GM12892 (cell line): ENCODE results near the gene ZCWPW2.

Experiments
- DNase-seq: peaks from one replicate; pipeline ENCODE4 v3.0.0; 2011; ENCODE audit not compliant: insufficient read length
- FAIRE-seq: peaks from 2 replicates; lab custom pipeline; 2011; peaks lifted over from hg19 to GRCh38; lab: Jason Lieb, UNC
- POLR2A ChIP-seq: IDR thresholded peaks from 2 replicates; pipeline ENCODE4 v1.6.1; 2011; ENCODE audit warnings: low read depth, low read length, control low read depth
- POLR2AphosphoS5 ChIP-seq: IDR thresholded peaks from 2 replicates; pipeline ENCODE4 v1.6.1; 2011; ENCODE audit warnings: low read depth, low read length, control low read depth
- TAF1 ChIP-seq: IDR thresholded peaks from 2 replicates; pipeline ENCODE4 v1.6.1; 2011; ENCODE audit warnings: low read depth, mild to moderate bottlenecking, control low read depth, low read length, borderline replicate concordance

Gene ZCWPW2

DNA sequence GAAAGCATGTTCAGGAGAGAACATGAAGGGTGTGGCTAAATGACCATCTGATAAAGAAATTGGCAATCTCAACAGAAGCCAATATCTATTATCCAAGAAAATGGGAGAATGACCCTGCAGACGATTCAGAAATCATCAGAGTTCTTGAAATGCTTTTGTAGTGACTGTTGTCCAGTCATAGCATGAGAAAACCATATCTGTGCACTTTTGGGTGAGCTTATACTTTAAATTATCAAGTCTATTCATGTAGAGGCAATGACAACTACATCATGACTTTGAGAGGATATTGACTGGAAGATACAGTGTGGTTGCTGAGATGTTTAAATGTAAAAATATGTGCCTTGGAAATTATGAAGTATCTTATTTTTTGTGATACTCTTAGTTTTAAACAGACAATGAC is 57.7 kb downstream of the ZCWPW2 start:
- TF ChIP-seq TAF1 (no peak), POLR2AphosphoS5 (no peak), POLR2A (no peak)
- FAIRE-seq, result no peak
- DNase-seq, result no peak

DNA sequence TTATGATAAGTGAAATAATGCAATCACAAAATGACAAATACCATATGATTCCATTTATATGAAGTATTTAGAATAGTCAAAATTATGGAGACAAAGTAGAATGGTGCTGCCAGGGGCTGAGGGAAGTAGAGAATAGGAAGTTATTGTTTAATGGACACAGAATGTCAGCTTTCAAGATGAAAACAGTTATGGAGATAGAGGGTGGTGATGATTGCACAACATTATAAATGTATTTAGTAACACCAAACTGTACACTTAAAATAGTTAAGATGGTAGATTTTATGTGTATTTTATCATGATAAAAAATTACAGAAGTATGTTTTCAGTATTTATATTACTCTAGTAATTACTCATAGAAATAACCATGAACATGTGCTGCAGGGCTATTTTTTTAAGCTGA is 100.9 kb downstream of the ZCWPW2 start:
- TF ChIP-seq TAF1 (no peak), POLR2A (no peak), POLR2AphosphoS5 (no peak)
- no peak for DNase-seq
- no peak for FAIRE-seq

GRCh38 chr3:28462866-28463265 is 114.3 kb downstream of the ZCWPW2 start:
- no peak for TF ChIP-seq POLR2A
- TF ChIP-seq POLR2AphosphoS5, result no peak
- no peak for FAIRE-seq
- DNase-seq, result no peak

DNA sequence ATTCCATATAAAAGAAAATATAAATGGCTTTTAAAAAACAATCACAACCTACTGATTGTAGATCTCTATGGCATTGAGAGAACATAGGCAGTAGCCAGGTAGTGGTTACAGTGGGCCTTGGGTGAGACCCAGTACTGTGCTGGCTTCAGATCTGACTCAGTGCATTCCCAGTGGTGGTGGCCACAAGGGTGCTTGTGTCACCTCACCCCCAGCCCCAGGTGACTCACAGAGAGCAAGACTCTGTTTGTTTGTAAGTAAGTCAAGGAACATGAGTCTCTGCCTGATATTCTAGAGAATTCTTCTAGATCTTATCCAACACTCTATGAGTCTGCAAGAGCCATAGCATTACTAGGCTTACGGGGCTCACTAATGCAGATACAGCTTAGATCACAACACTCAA is 118.9 kb downstream of the ZCWPW2 start:
- DNase-seq, result no peak
- TF ChIP-seq POLR2AphosphoS5 (no peak), POLR2A (no peak), TAF1 (no peak)
- FAIRE-seq, result no peak

DNA sequence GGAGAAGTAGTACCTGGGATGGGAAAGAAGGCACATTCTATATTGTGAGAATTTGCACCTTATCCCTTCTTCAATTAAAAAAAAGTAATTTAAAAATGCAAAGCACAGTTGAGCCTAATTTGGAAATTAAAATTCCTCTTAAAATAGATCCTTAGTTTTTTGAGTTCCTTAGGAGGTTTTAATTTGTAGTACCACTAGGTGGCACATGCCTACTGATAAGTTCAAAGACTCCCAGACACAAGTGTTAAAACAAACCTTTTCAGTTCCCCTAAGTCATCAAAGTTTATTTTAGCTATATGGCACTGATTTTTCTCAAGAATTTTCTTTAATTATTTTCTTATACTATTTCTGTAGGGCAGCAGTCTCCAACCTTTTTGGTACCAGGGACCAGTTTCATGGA is 127.7 kb downstream of the ZCWPW2 start:
- TF ChIP-seq POLR2A (no peak), POLR2AphosphoS5 (no peak), TAF1 (no peak)
- DNase-seq, result peak; percentile 1
- FAIRE-seq, result no peak

GRCh38 chr3:28476764-28477163 is 128.2 kb downstream of the ZCWPW2 start:
- TF ChIP-seq POLR2AphosphoS5 (no peak), TAF1 (no peak), POLR2A (no peak)
- FAIRE-seq, result no peak
- DNase-seq, result no peak

DNA sequence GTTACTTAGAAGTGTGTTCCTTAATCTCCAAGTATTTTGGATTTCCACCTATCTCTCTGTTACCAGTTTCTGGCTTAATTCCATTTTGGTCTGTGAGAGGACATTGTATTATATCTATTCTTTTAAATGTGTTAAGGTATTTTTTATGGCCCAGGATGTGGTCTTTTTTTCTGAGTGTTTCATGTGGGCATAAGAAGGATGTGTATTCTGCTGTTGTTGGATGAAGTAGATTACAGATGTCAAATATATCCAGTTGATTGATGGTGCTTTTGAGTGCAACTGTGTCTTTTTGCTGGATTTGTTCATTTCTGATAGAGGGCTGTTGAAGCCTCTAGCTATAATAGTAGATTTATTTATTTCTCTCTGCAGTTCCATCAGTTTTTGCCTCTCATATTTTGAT is 136.6 kb downstream of the ZCWPW2 start:
- no peak for DNase-seq
- TF ChIP-seq POLR2A (no peak), TAF1 (no peak), POLR2AphosphoS5 (no peak)
- no peak for FAIRE-seq

GRCh38 chr3:28495301-28495700 is 146.8 kb downstream of the ZCWPW2 start:
- FAIRE-seq, result no peak
- no peak for DNase-seq
- no peak for TF ChIP-seq TAF1
- no peak for TF ChIP-seq POLR2AphosphoS5
- TF ChIP-seq POLR2A, result no peak

GRCh38 chr3:28502397-28502937 is 153.9 kb downstream of the ZCWPW2 start:
- no peak for TF ChIP-seq POLR2A
- TF ChIP-seq POLR2AphosphoS5, result no peak
- TF ChIP-seq TAF1, result no peak
- no peak for DNase-seq
- no peak for FAIRE-seq

DNA sequence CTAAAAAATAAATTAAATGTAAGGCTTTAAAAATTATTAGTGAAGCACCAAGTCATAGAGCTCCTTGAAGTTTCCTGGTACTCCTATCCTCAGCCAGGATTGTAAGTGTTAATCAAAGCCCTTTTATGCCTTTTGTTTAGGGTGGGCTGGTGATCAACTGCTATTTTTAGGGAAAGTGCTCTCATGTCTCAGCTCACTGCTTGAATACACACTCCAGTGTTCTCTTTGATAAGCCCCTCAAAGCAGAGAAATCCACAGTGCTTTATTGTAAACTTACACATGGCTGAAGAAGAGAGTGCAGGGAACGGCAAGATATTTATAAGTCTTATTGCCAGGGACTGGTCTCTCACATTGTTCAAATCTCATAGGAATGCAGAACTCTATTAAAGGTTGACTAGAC is 156.5 kb downstream of the ZCWPW2 start:
- TF ChIP-seq TAF1, result no peak
- no peak for TF ChIP-seq POLR2AphosphoS5
- DNase-seq (no peak), FAIRE-seq (no peak)

DNA sequence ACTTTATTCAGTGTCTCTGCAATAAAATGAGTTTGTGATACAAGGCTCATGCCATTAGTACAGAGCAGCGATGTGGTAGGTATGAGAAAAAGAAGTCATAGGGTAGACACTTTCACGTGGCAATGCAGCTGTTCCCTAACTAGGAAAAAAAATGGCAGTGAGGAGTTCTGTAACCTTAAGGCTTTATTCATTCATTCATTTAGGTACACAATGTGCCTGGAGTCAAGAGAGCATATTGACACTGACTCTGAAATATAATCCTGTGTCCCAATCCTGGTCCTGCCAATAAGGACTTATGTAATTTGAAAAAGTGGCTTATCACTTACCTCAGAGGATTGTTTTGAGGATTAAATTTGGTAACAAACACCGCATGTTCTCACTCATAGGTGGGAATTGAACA is 173.1 kb downstream of the ZCWPW2 start:
- DNase-seq (no peak), FAIRE-seq (no peak)
- no peak for TF ChIP-seq TAF1
- no peak for TF ChIP-seq POLR2AphosphoS5
- no peak for TF ChIP-seq POLR2A

GRCh38 chr3:28542351-28542750 is 193.8 kb downstream of the ZCWPW2 start:
- no peak for FAIRE-seq
- TF ChIP-seq POLR2AphosphoS5 (no peak), POLR2A (no peak), TAF1 (no peak)
- no peak for DNase-seq

DNA sequence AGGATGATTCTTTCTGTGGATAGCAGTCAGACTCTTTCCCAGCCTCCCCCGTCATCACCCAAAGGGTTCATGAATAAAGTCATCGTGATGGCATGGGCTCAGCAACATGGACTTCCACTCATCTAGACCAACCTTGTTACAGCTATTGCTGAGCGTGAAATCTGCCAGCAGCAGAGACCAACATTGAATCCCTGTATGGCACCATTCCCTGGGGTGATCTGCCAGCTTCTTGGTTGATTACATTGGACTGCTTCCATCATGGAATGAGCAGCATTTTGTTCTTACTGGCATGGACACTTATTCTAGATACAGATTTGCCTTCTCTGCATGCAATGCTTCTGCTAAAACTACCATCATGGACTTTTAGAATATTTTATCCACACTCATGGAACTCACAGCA is 195.7 kb downstream of the ZCWPW2 start:
- TF ChIP-seq POLR2A, result no peak
- TF ChIP-seq POLR2AphosphoS5, result no peak
- TF ChIP-seq TAF1, result no peak
- no peak for DNase-seq
- FAIRE-seq, result no peak

GRCh38 chr3:28544831-28545230 is 196.3 kb downstream of the ZCWPW2 start:
- TF ChIP-seq POLR2AphosphoS5 (no peak), POLR2A (no peak), TAF1 (no peak)
- FAIRE-seq (no peak), DNase-seq (no peak)
